ENCODE results near the gene ELL. TPM values are rescaled to one million over a fixed set of nuclear protein-coding genes. Genes with fewer than 3 reads are reported as not detected.
A peak's percentile ranks its signal among the peaks of the same experiment; 100 is the strongest.

ELL gene
- total RNA-seq, 1 experiment from 2014 or later: 22.9 TPM

- H4K20me1 ChIP-seq (ENCODE audit: insufficient read depth): no peaks in the 10 kb centered on the region
- DNase-seq (ENCODE audit: low read depth, low spot score) (no peak), ATAC-seq (no peak)
- peaks cover 0 to 8% of the 10 kb centered on the region in 2 experiments; a peak in 2 of 4 replicates for H3K36me3 ChIP-seq (ENCODE audit: control insufficient read depth in 1 of 2, insufficient read depth in 2 of 2, low read length in 2 of 2)
- peak overlapping the region; percentile 91 for H3K9ac ChIP-seq (ENCODE audit: low read length)
- CTCF ChIA-PET: no interaction called here
- intact Hi-C loops (cut with micrococcal nuclease): no loop called here
- H3K9me2 ChIP-seq (ENCODE audit: insufficient read depth): no peaks in the 10 kb centered on the region
- POLR2A ChIA-PET: interaction anchor here (1.3 to 1.4 kb wide), 3 partner anchors 15 to 154 kb away, joined by 4 to 5 read pairs (median 5); partner anchors contain the start of genes JUND and SSBP4
- peaks cover 27 to 53% of the 10 kb centered on the region in 2 experiments for H3K4me1 ChIP-seq (ENCODE audit: control insufficient read depth in 1 of 2, insufficient read depth in 2 of 2, low read length in 2 of 2)
- RAD21 ChIA-PET (ENCODE audit: low non-redundant PET in 1 of 2, low total read pairs in 2 of 2, uncharacterized antibody in 2 of 2, unreplicated experiment in 2 of 2): no interaction called here
- TF ChIP-seq FOSL1 (IDR thresholded peaks at IDR 0.05; ENCODE audit: low read depth) (no peak), ELF1 (IDR thresholded peaks at IDR 0.05; ENCODE audit: borderline replicate concordance, low read depth) (no peak), MAX (IDR thresholded peaks at IDR 0.05) (no peak), ZBTB33 (IDR thresholded peaks at IDR 0.05; ENCODE audit: extremely low read depth, insufficient replicate concordance, low read length) (no peak), SRF (IDR thresholded peaks at IDR 0.05; ENCODE audit: low read depth) (no peak), SP1 (IDR thresholded peaks at IDR 0.05; ENCODE audit: low read depth) (no peak), POLR2AphosphoS5 (IDR thresholded peaks at IDR 0.05; ENCODE audit: low read depth, low read length) (no peak), ATF3 (IDR thresholded peaks at IDR 0.05) (no peak), SIN3A (IDR thresholded peaks at IDR 0.05; ENCODE audit: low read depth) (no peak), REST (IDR thresholded peaks at IDR 0.05; ENCODE audit: low read depth) (no peak), EZH2 (IDR thresholded peaks at IDR 0.05) (no peak), TCF7L2 (IDR thresholded peaks at IDR 0.05; ENCODE audit: borderline replicate concordance, extremely low read depth, insufficient read depth, insufficient read length) (no peak), ZFX (IDR thresholded peaks at IDR 0.05) (no peak), YY1 (IDR thresholded peaks at IDR 0.05; ENCODE audit: extremely low read depth, insufficient replicate concordance, low read depth, low read length) (no peak)
- H3K27ac ChIP-seq (ENCODE audit: low read depth, low read length): peak overlapping the region; percentile 80
- H3K4me3 ChIP-seq (replicated peaks in 1 of 2; ENCODE audit: low read depth in 1 of 2, low read length in 2 of 2): peak overlapping the region; percentile 78 to 84
- H2AFZ ChIP-seq (ENCODE audit: low read depth, low read length, poor library complexity, severe bottlenecking): no peak overlapping the region
- no peaks in the 10 kb centered on the region for H3K27me3 ChIP-seq (ENCODE audit: insufficient read depth, low read length)
- peaks cover 9% of the 10 kb centered on the region; the same call in 1 of the 2 replicates for H3K79me2 ChIP-seq (ENCODE audit: insufficient read depth, low read length)
- H3K9me3 ChIP-seq (ENCODE audit: control insufficient read depth in 1 of 2, insufficient read depth in 1 of 2, low read depth in 1 of 2, low read length in 2 of 2): no peaks in the 10 kb centered on the region
- no TSS peak for BruUV-seq (replicated peaks)
- peak overlapping the region; percentile 96 for H3K4me2 ChIP-seq (ENCODE audit: low read length)
Measured at GRCh38 chr19:18435842-18436670, 85.8 kb downstream of the ELL start.
